PC-3 (cell line): Measurements from ENCODE around the gene CDHR1. TPM values are rescaled to one million over a fixed set of nuclear protein-coding genes. Genes with fewer than 3 reads are reported as not detected.

Experiments used
- ATAC-seq: fragments of 200-7000 bp; cut with Tn5 transposase; 2 replicates; pipeline ENCODE4 v1.9.1; 2020; ENCODE audit warnings: mild to moderate bottlenecking, moderate library complexity
- BruUV-seq: library from RNA; stranded (reverse); fragments of 400-500 nt; replicated peaks from 2 replicates; lab custom pipeline; 2021; lab: Mats Ljungman, UMichigan
- CTCF ChIA-PET: fragments of 300-600 bp; sonication (Branson Sonifier 250); formaldehyde crosslinking; loops from one replicate; lab custom pipeline; 2022; ENCODE audit warnings: antibody characterized with exemption; lab: Charles Lee
- POLR2A ChIA-PET: fragments of 300-600 bp; sonication (Branson Sonifier 250); formaldehyde crosslinking; loops from one replicate; lab custom pipeline; 2022; ENCODE audit warnings: antibody characterized with exemption; ENCODE audit not compliant: unreplicated experiment; lab: Charles Lee
- DNase-seq: peaks from one replicate; pipeline ENCODE4 v3.0.0-alpha.2; 2015
- H2AFZ ChIP-seq: fragments of 300-600 bp; sonication (generic); 2 replicates; pipeline ENCODE4 v1.6.0; 2016; ENCODE audit warnings: antibody characterized with exemption, low read length
- H3F3A ChIP-seq: fragments of 300-600 bp; sonication (generic); one replicate; pipeline ENCODE4 v1.6.0; 2017; ENCODE audit warnings: antibody characterized with exemption, low read length, control low read depth, mild to moderate bottlenecking; ENCODE audit not compliant: unreplicated experiment
- H3K27ac ChIP-seq: fragments of 300-600 bp; sonication (generic); 2 replicates; pipeline ENCODE4 v1.5.1; 2016; ENCODE audit warnings: mild to moderate bottlenecking, low read length
- H3K27me3 ChIP-seq: fragments of 300-600 bp; sonication (generic); 2 replicates; pipeline ENCODE4 v1.6.1; 2016; ENCODE audit warnings: low read length, mixed read lengths
- H3K36me3 ChIP-seq: fragments of 300-600 bp; sonication (generic); 2 replicates; pipeline ENCODE4 v1.6.1; 2016; ENCODE audit warnings: low read depth, mixed run types, low read length, mixed read lengths
- H3K4me1 ChIP-seq: fragments of 300-600 bp; sonication (generic); 2 replicates; pipeline ENCODE4 v1.5.1; 2016; ENCODE audit warnings: low read length; ENCODE audit not compliant: insufficient read depth
- H3K4me2 ChIP-seq: fragments of 300-600 bp; sonication (generic); 2 replicates; pipeline ENCODE4 v1.6.0; 2016; ENCODE audit warnings: low read length
- H3K4me3 ChIP-seq: fragments of 300-600 bp; sonication (generic); 2 replicates; pipeline ENCODE4 v1.5.1; 2016; ENCODE audit warnings: mild to moderate bottlenecking, low read length, mixed read lengths
- H3K79me2 ChIP-seq: fragments of 300-600 bp; sonication (generic); 2 replicates; pipeline ENCODE4 v1.6.1; 2017; ENCODE audit warnings: low read length, mixed read lengths
- H3K9ac ChIP-seq: fragments of 300-600 bp; sonication (generic); 2 replicates; pipeline ENCODE4 v1.6.0; 2016; ENCODE audit warnings: mild to moderate bottlenecking, low read length
- H3K9me2 ChIP-seq: fragments of 300-600 bp; sonication (generic); replicated peaks from 2 replicates; pipeline ENCODE4 v1.6.1; 2016; ENCODE audit warnings: mixed run types, low read length, mixed read lengths
- H3K9me3 ChIP-seq: fragments of 300-600 bp; sonication (generic); 2 replicates; pipeline ENCODE4 v1.6.1; 2016; ENCODE audit warnings: low read length, mixed read lengths
- H4K20me1 ChIP-seq: fragments of 300-600 bp; sonication (generic); 2 replicates; pipeline ENCODE4 v1.6.1; 2016; ENCODE audit warnings: low read length, mixed read lengths
- CTCF ChIP-seq: fragments of 300-600 bp; sonication (generic); conservative IDR thresholded peaks from 2 replicates; pipeline ENCODE4 v1.5.1; 2017; ENCODE audit warnings: antibody characterized with exemption, low read depth, mild to moderate bottlenecking, low read length
- EZH2 ChIP-seq: fragments of 300-600 bp; sonication (generic); IDR thresholded peaks from one replicate; pipeline ENCODE4 v1.6.1; 2017; ENCODE audit warnings: antibody characterized with exemption, mild to moderate bottlenecking, low read length; ENCODE audit not compliant: unreplicated experiment
- EZH2phosphoT487 ChIP-seq: fragments of 300-600 bp; sonication (generic); IDR thresholded peaks from 2 replicates; pipeline ENCODE4 v1.6.1; 2018; ENCODE audit warnings: mild to moderate bottlenecking, antibody characterized with exemption, low read length, borderline replicate concordance
- intact Hi-C: fragments of 100-400 bp; cut with micrococcal nuclease; formaldehyde crosslinking; loops from 2 replicates; pipeline ENCODE4 v1.9.0; 2023
- total RNA-seq: library from RNA; depleted of rRNA; stranded (reverse); fragments of >200 nt; gene quantifications from 2 replicates; pipeline ENCODE4 v1.2.3, GENCODE V29; 2014

CDHR1 gene
- total RNA-seq, 1 experiment from 2014 or later, result not detected

- ChIA-PET CTCF (no interaction called here), POLR2A (no interaction called here)
- Histone ChIP-seq H3K4me3 (no peak overlapping the region), H3K27me3 (no peaks in the 10 kb centered on the region), H3K9me3 (no peaks in the 10 kb centered on the region), H3K9me2 (no peaks in the 10 kb centered on the region), H2AFZ (no peak overlapping the region), H3K79me2 (no peaks in the 10 kb centered on the region), H3K36me3 (no peaks in the 10 kb centered on the region), H3K9ac (no peak overlapping the region), H3K4me2 (no peak overlapping the region), H3K4me1 (no peaks in the 10 kb centered on the region), H3K27ac (no peak overlapping the region), H3F3A (no peaks in the 10 kb centered on the region), H4K20me1 (no peaks in the 10 kb centered on the region)
- TF ChIP-seq EZH2phosphoT487 (no peak), CTCF (no peak), EZH2 (no peak)
- intact Hi-C loops, result no loop called here
- ATAC-seq (no peak), DNase-seq (no peak)
- BruUV-seq, result no TSS peak
These were observed 22.5 kb downstream of the CDHR1 start for GRCh38 chr10:84216834-84217233.

DNA sequence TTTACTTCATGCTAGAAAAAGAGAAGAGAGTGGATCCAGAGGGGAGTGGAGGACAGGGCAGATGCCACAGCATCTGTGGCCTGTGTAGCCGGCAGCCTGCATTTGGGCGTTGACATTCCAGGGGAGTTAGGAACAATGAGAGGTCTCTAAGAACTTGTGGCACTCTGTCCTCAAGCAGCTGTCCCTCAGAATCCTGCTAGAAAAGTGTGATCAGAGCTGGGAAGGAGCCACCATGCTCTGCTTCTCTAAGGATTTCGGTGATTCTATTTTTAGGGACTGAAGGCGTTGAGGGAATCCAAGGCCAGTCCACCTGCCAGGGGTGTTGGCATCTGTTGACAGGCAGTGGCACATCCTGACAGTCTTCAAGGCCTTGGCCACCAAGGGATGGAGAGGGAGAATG is 23.4 kb downstream of the CDHR1 start:
- no peaks in the 10 kb centered on the region for H3K4me1 ChIP-seq
- no peak overlapping the region for H3K9ac ChIP-seq
- H3K79me2 ChIP-seq, result no peaks in the 10 kb centered on the region
- H3K9me3 ChIP-seq, result no peaks in the 10 kb centered on the region
- no peak overlapping the region for H3K4me3 ChIP-seq
- no TSS peak for BruUV-seq
- no peak for TF ChIP-seq EZH2phosphoT487
- no peak for TF ChIP-seq EZH2
- no peak for TF ChIP-seq CTCF
- H3K36me3 ChIP-seq, result no peaks in the 10 kb centered on the region
- no peak overlapping the region for H2AFZ ChIP-seq
- CTCF ChIA-PET, result no interaction called here
- ATAC-seq (no peak), DNase-seq (no peak)
- no peaks in the 10 kb centered on the region for H4K20me1 ChIP-seq
- no peak overlapping the region for H3K4me2 ChIP-seq
- intact Hi-C loops, result no loop called here
- no peaks in the 10 kb centered on the region for H3K9me2 ChIP-seq
- H3K27ac ChIP-seq, result no peak overlapping the region
- no peaks in the 10 kb centered on the region for H3F3A ChIP-seq
- POLR2A ChIA-PET, result no interaction called here
- H3K27me3 ChIP-seq, result peaks cover 7% of the 10 kb centered on the region

- no peaks in the 10 kb centered on the region for H3K79me2 ChIP-seq
- H3K4me1 ChIP-seq, result no peaks in the 10 kb centered on the region
- H3K36me3 ChIP-seq, result no peaks in the 10 kb centered on the region
- no peak for TF ChIP-seq CTCF
- no peak for TF ChIP-seq EZH2
- no peak for TF ChIP-seq EZH2phosphoT487
- no peaks in the 10 kb centered on the region for H3K9me3 ChIP-seq
- peaks cover 9% of the 10 kb centered on the region for H3K27me3 ChIP-seq
- ChIA-PET CTCF (no interaction called here), POLR2A (no interaction called here)
- intact Hi-C loops, result no loop called here
- no peaks in the 10 kb centered on the region for H3K9me2 ChIP-seq
- H3K9ac ChIP-seq, result no peak overlapping the region
- no TSS peak for BruUV-seq
- H3K4me3 ChIP-seq, result no peak overlapping the region
- no peaks in the 10 kb centered on the region for H3F3A ChIP-seq
- H3K27ac ChIP-seq, result no peak overlapping the region
- no peak for DNase-seq
- no peaks in the 10 kb centered on the region for H4K20me1 ChIP-seq
- ATAC-seq, result no peak
- H3K4me2 ChIP-seq, result no peak overlapping the region
- H2AFZ ChIP-seq, result no peak overlapping the region
These were observed 27.6 kb downstream of the CDHR1 start for GRCh38 chr10:84221916-84222315.
